ENCODE measurements around the gene WIPF3.

- TF ChIP-seq CTCF (IDR thresholded peaks at IDR 0.05), result no peak
- TF ChIP-seq EP300 (IDR thresholded peaks at IDR 0.05), result no peak
- TF ChIP-seq POLR2A (IDR thresholded peaks at IDR 0.05), result no peak
- no peak for TF ChIP-seq POLR2AphosphoS5 (IDR thresholded peaks at IDR 0.05)
Measured at GRCh38 chr7:29840701-29841100, 34.4 kb downstream of the WIPF3 start.

Measured in upper lobe of left lung (tissue), 4 donors.